Osteocyte (in vitro differentiated cells): Measurements from ENCODE around the gene WDR1. TPM values are rescaled to one million over a fixed set of nuclear protein-coding genes. Genes with fewer than 3 reads are reported as not detected.
A peak's percentile ranks its signal among the peaks of the same experiment; 100 is the strongest.

Source experiments
- DNase-seq: peaks from one replicate; pipeline ENCODE4 v3.0.0; 2021; ENCODE audit warnings: mixed read lengths; ENCODE audit not compliant: unreplicated experiment; ENCODE audit errors: extremely low spot score
- H3K27ac Mint-ChIP-seq: one replicate; pipeline ENCODE4 v1.8.0; 2021; ENCODE audit warnings: mild to moderate bottlenecking, mixed read lengths; ENCODE audit not compliant: unreplicated experiment
- H3K27me3 Mint-ChIP-seq: one replicate; pipeline ENCODE4 v1.8.0; 2021; ENCODE audit warnings: mixed read lengths; ENCODE audit not compliant: unreplicated experiment
- H3K36me3 Mint-ChIP-seq: one replicate; pipeline ENCODE4 v1.8.0; 2021; ENCODE audit warnings: mixed read lengths; ENCODE audit not compliant: unreplicated experiment
- H3K4me1 Mint-ChIP-seq: one replicate; pipeline ENCODE4 v1.8.0; 2021; ENCODE audit warnings: mixed read lengths; ENCODE audit not compliant: unreplicated experiment
- H3K4me3 Mint-ChIP-seq: one replicate; pipeline ENCODE4 v1.8.0; 2021; ENCODE audit warnings: mild to moderate bottlenecking, moderate library complexity, mixed read lengths; ENCODE audit not compliant: unreplicated experiment
- H3K9me3 Mint-ChIP-seq: one replicate; pipeline ENCODE4 v1.8.0; 2021; ENCODE audit warnings: mixed read lengths; ENCODE audit not compliant: unreplicated experiment
- total RNA-seq: library from RNA; stranded (reverse); gene quantifications from 2 replicates; pipeline ENCODE4 v1.2.1, GENCODE V29; 2021
- TF ChIP-seq, protein P1 (sequence below): fragments of 200-600 bp; sonication (generic); IDR thresholded peaks from 2 replicates; pipeline ENCODE4 v1.5.0; 2021; ENCODE audit warnings: antibody characterized with exemption, mild to moderate bottlenecking, moderate library complexity

WDR1 gene
- total RNA-seq, 1 donor from 2014 or later = 537 TPM

DNA sequence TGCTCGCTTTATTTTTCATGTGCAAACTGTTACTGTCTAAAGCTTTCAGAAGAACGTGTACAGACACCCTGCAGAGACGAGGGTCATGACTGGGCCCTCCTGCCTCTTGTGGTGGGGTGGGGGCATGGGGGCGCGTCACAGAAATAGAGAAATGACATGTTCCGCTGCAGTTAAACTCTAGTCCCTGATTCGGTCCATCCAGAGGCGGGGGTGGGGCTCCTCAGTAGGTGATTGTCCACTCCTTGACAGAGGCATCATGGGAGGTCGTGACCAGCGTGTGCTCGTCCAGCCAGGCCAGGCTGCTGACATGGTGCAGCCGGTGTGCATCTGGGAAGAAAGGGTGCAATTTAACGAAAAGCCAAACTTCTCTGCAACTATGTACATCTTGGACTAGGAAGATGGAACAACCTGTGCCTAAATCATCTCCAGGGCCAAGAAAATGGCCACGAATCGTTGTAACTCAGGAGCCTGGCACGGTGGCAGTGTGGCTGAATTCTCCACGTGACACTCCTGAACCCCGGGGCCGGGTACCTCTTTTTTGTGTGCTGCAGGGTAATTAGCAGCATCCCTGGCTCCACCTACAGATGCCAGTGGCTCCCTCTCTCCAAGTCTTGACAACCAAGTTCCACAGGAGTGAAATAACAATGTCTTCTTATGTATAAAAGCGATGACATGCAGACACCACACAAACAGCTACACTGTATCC is 41.3 kb downstream of the WDR1 start:
- Mint-ChIP-seq H3K4me1 (peaks cover 14% of the 10 kb centered on the region), H3K27ac (peak overlapping the region; percentile 52), H3K9me3 (no peaks in the 10 kb centered on the region), H3K36me3 (peaks cover 62% of the 10 kb centered on the region), H3K4me3 (no peak overlapping the region), H3K27me3 (no peaks in the 10 kb centered on the region)
- DNase-seq = no peak
- TF ChIP-seq, protein P1, sequence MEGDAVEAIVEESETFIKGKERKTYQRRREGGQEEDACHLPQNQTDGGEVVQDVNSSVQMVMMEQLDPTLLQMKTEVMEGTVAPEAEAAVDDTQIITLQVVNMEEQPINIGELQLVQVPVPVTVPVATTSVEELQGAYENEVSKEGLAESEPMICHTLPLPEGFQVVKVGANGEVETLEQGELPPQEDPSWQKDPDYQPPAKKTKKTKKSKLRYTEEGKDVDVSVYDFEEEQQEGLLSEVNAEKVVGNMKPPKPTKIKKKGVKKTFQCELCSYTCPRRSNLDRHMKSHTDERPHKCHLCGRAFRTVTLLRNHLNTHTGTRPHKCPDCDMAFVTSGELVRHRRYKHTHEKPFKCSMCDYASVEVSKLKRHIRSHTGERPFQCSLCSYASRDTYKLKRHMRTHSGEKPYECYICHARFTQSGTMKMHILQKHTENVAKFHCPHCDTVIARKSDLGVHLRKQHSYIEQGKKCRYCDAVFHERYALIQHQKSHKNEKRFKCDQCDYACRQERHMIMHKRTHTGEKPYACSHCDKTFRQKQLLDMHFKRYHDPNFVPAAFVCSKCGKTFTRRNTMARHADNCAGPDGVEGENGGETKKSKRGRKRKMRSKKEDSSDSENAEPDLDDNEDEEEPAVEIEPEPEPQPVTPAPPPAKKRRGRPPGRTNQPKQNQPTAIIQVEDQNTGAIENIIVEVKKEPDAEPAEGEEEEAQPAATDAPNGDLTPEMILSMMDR = no peak

DNA sequence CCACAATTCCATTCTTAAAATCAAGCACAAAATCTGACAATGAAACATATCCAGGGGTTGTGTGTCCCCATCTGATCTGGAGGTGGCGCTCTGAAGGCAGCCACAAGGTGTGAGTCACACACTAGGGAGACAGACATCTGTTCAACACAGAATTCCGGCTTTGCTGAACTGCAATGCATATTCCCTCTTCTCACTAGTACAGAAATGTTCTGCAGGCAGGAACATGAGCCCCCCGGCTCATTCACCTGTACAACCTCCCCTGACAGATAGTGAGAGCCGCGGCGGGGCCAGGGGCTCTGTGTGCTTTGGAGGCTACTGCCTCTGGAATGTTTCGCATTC is 41.9 kb downstream of the WDR1 start:
- peak overlapping the region; percentile 48 for H3K27ac Mint-ChIP-seq
- TF ChIP-seq, protein P1 = peak; percentile 56
- peaks cover 14% of the 10 kb centered on the region for H3K4me1 Mint-ChIP-seq
- no peak overlapping the region for H3K4me3 Mint-ChIP-seq
- DNase-seq = no peak
- peaks cover 58% of the 10 kb centered on the region for H3K36me3 Mint-ChIP-seq
- H3K27me3 Mint-ChIP-seq = no peaks in the 10 kb centered on the region
- H3K9me3 Mint-ChIP-seq = no peaks in the 10 kb centered on the region

- TF ChIP-seq, protein P1 = no peak
- Mint-ChIP-seq H3K9me3 (no peaks in the 10 kb centered on the region), H3K27ac (peak overlapping the region; percentile 48), H3K36me3 (peaks cover 56% of the 10 kb centered on the region), H3K4me3 (no peak overlapping the region), H3K4me1 (peaks cover 13% of the 10 kb centered on the region), H3K27me3 (no peaks in the 10 kb centered on the region)
- no peak for DNase-seq
Measured at GRCh38 chr4:10074076-10074766, 42.4 kb downstream of the WDR1 start.

- H3K36me3 Mint-ChIP-seq = peaks cover 55% of the 10 kb centered on the region
- H3K27ac Mint-ChIP-seq = peak overlapping the region; percentile 7
- H3K9me3 Mint-ChIP-seq = no peaks in the 10 kb centered on the region
- TF ChIP-seq, protein P1 = no peak
- H3K4me3 Mint-ChIP-seq = no peak overlapping the region
- peaks cover 4% of the 10 kb centered on the region for H3K4me1 Mint-ChIP-seq
- DNase-seq = no peak
- H3K27me3 Mint-ChIP-seq = no peaks in the 10 kb centered on the region
Measured at GRCh38 chr4:10072420-10073017, 44.1 kb downstream of the WDR1 start.

DNA sequence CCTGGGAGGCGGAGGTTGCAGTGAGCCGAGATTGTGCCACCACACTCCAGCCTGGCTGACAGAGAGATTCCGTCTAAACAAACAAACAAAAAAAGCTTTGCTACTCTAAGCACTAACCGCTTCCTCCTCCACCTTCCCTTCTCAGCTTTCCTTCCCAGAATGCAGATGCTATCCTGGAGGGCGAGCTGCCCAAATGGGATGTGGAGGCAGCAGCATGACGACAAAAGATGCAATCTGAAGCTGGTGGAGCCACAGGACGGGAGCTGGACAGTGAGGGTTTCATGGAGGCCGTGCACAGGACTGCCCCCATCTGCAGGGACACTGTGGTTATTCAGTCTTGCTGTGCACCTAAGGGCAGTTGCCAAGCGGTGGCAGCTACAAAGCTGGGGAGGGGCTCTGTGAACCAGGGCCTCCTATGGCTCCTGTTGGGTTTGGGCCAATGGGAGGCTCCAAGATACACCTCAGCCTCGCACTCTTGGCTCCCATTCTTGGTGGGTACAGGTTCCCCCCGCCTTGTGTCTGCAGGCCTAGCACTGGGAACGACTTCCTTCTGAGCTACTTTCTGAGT is 47.4 kb downstream of the WDR1 start:
- Mint-ChIP-seq H3K9me3 (no peaks in the 10 kb centered on the region), H3K36me3 (peaks cover 40% of the 10 kb centered on the region), H3K27ac (peak overlapping the region; percentile 20), H3K4me3 (no peak overlapping the region), H3K4me1 (no peaks in the 10 kb centered on the region), H3K27me3 (no peaks in the 10 kb centered on the region)
- TF ChIP-seq, protein P1 = no peak
- no peak for DNase-seq
